AG04449 (cell line): Measurements from ENCODE around the gene MRGPRE.

Experiments used
- CTCF ChIA-PET: fragments of 350-600 bp; formaldehyde crosslinking; extraction: SDS; loops from one replicate; lab custom pipeline; 2021; ENCODE audit warnings: antibody characterized with exemption; lab: Yijun Ruan, JAX
- POLR2A ChIA-PET: fragments of 400-600, 350-600 bp; formaldehyde crosslinking; extraction: SDS; loops from one replicate; lab custom pipeline; 2020; ENCODE audit warnings: antibody characterized with exemption, inconsistent platforms; lab: Yijun Ruan, JAX
- DNase-seq: peaks from one replicate; pipeline ENCODE4 v3.0.0-alpha.2; 2010; ENCODE audit warnings: low read depth, low spot score
- H3K4me3 ChIP-seq: 2 replicates; pipeline ENCODE4 v1.5.1; 2011; ENCODE audit warnings: low read depth, mild to moderate bottlenecking, control low read depth, low read length
- TF ChIP-seq, protein P1 (sequence below): IDR thresholded peaks from one replicate; pipeline ENCODE4 v1.5.1; 2011; ENCODE audit warnings: mild to moderate bottlenecking, moderate library complexity, low read length, control low read depth, inconsistent platforms; ENCODE audit not compliant: insufficient read depth; ENCODE audit errors: missing control alignments

MRGPRE gene

DNA sequence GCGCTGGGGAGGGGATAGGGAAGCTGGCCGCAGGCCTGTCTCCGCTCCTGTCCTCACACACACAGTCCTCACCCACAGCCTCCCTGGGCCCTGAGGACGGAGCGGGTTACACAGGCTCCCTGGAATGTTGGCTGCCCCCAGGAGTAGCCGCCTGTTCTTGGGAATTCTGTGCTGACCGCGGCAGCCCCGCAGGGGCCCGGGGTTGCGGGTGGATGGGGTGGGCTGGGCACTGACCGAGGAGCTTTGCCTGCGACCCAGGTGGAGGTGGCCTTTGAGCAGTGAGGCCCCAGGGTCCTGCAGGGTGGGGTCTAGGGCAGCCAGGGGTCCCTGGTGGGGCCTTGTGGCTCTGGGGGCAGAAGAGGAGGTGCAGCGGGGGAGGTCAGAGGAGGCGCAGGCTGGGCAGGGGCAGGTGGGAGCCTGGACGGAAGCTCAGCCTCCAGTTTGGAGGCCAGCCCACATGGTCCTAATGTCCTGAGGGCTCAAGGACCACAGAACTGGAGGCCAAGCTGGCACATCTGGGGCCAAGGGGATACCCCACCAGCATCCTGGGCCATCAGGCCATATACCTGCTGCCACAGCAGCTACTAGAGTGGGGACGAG, 7.0 kb downstream of the MRGPRE start:
- CTCF ChIA-PET, result interaction anchor here (0.8 to 1.2 kb wide), 2 partner anchors 9 to 19 kb away, joined by 3 read pairs; no protein-coding TSS in a partner anchor
- H3K4me3 ChIP-seq, result no peak overlapping the region
- TF ChIP-seq, protein P1, sequence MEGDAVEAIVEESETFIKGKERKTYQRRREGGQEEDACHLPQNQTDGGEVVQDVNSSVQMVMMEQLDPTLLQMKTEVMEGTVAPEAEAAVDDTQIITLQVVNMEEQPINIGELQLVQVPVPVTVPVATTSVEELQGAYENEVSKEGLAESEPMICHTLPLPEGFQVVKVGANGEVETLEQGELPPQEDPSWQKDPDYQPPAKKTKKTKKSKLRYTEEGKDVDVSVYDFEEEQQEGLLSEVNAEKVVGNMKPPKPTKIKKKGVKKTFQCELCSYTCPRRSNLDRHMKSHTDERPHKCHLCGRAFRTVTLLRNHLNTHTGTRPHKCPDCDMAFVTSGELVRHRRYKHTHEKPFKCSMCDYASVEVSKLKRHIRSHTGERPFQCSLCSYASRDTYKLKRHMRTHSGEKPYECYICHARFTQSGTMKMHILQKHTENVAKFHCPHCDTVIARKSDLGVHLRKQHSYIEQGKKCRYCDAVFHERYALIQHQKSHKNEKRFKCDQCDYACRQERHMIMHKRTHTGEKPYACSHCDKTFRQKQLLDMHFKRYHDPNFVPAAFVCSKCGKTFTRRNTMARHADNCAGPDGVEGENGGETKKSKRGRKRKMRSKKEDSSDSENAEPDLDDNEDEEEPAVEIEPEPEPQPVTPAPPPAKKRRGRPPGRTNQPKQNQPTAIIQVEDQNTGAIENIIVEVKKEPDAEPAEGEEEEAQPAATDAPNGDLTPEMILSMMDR, result no peak
- POLR2A ChIA-PET, result no interaction called here
- DNase-seq, result no peak

DNA sequence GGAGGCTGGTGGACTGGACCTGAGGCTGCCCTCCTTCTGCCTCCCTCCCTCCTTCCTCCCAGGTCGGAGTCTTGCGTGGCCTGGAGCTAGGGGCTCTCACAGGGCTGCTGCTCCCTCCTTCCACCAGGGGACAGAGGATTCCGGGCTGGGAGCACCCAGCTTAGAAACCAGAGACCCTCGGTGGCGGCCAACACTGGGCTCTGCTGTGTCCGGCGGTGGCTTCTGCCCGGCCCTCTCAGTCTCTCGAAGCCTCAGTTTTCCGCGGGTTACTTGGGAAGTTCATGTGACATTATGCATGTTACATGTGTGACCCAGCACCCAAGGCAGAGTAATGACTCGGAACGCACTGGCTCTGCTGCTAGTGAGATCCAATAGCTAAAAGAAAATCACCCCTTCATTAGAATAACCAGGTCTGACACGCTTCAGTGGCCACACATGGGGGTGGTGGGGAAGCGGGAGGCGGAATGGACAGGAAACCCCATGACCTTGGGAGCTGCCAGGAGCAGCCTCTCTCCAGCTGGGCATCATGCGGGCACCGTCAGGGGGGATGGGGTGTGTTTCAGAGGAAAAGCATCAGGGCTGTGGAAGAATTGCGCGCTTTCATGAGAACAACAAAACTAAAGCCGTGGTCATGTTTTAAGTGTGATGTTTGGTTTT, 7.7 kb downstream of the MRGPRE start:
- TF ChIP-seq, protein P1, result no peak
- ChIA-PET CTCF (interaction anchor here (0.8 to 1.2 kb wide), 3 partner anchors 8 to 133 kb away, joined by 3 read pairs; no protein-coding TSS in a partner anchor), POLR2A (no interaction called here)
- no peak for DNase-seq
- H3K4me3 ChIP-seq, result no peak overlapping the region

DNA sequence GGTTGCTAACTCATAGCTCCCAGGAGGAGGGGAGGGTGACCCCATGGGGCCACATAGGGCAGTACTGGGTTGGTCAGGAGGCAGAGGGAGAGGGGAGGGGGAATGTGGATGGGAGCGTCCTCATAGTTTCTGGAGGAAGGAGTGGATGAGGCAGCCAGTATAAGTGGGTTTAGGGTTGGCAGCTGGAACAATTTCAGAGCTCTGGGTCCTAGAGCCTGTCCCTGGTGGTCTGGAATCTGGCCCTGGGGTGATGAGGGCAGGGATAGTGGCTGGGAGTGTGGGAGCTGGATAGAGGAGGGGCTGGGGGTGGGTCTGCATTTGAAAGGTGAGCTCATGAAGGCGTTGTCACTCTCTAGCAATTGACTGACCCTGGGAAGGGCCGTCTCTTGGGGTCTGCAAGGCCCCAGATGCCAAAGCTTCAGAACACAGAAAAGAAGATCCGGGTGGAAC, 8.3 kb downstream of the MRGPRE start:
- TF ChIP-seq, protein P1, result no peak
- ChIA-PET POLR2A (no interaction called here), CTCF (interaction anchor here (0.8 to 1.2 kb wide), 2 partner anchors 20 to 133 kb away, joined by 3 read pairs; no protein-coding TSS in a partner anchor)
- H3K4me3 ChIP-seq, result no peak overlapping the region
- no peak for DNase-seq

DNA sequence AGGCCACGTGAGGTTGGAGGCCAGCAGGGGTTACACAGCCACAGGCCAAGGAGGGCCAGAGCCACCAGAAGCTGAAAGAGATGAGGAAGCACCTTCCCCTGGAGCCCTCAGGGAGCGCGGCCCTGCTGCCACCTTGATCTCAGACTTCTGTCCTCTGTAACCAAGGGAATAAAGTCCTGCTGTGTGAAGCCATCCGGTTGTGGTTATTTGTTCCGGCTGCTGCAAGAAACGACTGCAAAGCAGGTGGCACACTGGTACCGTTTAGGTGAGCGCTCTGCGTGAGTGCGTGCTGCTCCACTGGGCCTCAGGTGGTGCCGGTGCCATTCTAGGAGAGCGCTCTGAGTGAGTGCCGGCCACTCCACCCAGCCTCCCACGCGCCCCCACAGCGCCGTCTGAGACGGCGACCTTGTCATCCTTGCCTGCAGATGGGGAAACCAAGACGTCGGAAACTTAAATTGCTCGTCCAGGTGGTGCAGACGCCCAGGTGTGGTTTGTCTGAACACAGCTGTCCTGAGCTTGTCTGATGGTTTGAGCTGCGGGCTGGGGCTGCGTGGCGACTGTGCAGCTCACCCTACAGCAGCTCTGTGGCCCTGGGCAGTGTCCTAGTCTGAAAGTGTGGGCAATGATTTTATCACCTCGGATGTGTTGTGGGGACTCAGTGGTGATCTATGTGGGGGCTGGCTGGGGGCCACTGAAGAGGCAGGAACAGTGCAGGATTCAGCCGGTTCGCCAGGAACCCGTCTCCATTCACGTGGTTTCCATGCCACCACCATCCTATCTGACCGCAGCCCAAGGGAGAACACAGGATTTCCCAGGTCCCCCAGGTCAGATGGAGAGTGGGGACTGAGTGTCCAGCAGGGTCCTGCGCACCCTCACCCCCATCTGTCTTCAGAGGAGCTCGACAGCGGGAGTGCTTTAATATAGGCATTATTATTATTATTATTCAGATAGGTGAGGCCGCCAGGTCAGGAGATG, 9.0 kb downstream of the MRGPRE start:
- no peak for DNase-seq
- H3K4me3 ChIP-seq, result no peak overlapping the region
- TF ChIP-seq, protein P1, result no peak
- POLR2A ChIA-PET, result no interaction called here
- CTCF ChIA-PET, result no interaction called here

DNA sequence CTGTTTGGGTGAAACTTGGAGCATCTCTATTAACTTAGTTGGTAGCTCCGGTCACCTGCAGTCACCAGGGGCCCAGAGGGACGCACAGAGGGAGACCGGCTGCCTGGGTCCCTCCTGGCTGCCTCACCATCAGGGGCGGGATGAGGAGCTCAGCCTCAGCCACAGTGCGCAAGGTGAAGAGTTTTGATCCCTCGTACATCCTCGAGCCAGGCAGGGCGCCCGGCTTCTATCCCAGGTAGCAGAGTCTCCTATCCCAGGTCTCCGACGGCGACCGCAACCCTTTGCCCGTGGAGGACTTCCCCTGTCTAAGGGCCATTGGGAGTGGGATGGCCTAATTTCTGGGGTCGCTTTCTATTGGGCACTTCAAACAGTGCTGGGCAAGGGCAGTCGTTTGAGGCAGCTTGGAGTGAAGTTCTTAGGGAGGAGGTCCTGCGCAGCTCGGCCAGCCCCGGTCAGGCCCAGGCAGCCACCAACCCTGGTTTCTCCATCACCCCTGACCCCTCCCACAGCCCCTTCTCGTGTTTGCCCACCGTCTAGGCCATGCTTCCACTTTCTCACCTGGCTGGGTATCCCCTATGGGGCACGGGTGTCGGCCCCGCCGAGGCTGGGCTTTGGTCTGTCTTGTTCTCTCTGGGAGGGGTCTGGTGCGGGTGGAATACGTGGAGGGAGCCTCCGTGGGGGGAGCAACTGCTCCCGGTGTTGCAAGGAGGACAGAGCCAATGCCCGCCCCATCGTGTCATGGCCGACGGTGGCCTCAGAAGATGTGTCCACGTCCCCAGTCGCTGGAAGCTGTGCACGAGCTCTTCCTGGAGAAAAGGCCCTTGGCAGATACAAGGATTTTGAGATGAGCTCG, 10.0 kb downstream of the MRGPRE start:
- CTCF ChIA-PET, result interaction anchor here (1.3 kb wide), 1 partner anchor 131 kb away, joined by 5 read pairs; no protein-coding TSS in a partner anchor
- no peak overlapping the region for H3K4me3 ChIP-seq
- no peak for DNase-seq
- POLR2A ChIA-PET, result no interaction called here
- TF ChIP-seq, protein P1, result no peak
